Measurements from ENCODE around the gene PRSS53.

The PRSS53 gene

DNA sequence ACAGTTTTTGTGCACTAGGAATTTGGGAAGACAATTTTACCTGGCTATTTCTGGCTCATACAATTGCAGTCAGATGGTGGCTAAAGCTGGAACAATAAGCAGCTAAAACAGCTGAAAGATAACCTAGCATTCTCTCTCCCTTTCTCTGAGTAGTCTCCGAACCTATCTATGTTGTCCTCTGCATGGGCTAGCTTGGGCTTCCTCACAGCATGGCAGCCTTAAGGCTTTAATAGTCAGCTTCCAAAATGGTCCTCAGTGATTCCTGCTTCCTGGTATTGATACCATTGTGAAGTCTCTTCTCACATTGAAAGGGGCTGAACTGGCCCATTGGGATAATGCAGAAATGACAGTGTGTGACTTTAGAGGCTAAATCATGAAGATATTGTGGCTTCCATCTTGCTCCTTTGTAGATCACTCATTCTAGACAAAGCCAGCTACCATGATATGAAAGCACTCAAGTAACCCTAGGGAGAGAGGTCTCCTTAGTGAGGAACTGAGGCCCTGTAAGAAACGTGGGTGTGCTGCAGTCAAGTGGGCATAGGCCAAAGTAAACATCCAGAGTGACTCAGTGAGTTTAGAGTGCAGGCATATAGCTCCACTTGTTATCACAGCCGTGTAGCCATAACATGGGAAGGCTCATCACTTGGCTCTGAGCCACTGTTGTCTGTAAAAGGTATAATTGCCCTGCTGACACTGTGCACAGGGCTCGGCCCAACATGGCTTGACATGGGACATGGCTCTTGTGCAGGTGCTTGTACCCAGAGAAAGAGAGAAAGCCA is 11.3 kb upstream of the PRSS53 start:
- no peaks in the 10 kb centered on the region for H3K36me3 ChIP-seq
- TF ChIP-seq, protein P1, sequence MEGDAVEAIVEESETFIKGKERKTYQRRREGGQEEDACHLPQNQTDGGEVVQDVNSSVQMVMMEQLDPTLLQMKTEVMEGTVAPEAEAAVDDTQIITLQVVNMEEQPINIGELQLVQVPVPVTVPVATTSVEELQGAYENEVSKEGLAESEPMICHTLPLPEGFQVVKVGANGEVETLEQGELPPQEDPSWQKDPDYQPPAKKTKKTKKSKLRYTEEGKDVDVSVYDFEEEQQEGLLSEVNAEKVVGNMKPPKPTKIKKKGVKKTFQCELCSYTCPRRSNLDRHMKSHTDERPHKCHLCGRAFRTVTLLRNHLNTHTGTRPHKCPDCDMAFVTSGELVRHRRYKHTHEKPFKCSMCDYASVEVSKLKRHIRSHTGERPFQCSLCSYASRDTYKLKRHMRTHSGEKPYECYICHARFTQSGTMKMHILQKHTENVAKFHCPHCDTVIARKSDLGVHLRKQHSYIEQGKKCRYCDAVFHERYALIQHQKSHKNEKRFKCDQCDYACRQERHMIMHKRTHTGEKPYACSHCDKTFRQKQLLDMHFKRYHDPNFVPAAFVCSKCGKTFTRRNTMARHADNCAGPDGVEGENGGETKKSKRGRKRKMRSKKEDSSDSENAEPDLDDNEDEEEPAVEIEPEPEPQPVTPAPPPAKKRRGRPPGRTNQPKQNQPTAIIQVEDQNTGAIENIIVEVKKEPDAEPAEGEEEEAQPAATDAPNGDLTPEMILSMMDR (IDR thresholded peaks at IDR 0.05; ENCODE audit: low read depth, low read length), result no peak
- no peak overlapping the region for H3K27ac ChIP-seq
- H3K9me3 ChIP-seq (ENCODE audit: severe bottlenecking), result no peaks in the 10 kb centered on the region
- no peaks in the 10 kb centered on the region for H3K27me3 ChIP-seq (ENCODE audit: insufficient read depth, low read depth, severe bottlenecking)
- DNase-seq, result no peak
- H3K4me3 ChIP-seq (ENCODE audit: low read depth, low read length), result no peak overlapping the region

DNA sequence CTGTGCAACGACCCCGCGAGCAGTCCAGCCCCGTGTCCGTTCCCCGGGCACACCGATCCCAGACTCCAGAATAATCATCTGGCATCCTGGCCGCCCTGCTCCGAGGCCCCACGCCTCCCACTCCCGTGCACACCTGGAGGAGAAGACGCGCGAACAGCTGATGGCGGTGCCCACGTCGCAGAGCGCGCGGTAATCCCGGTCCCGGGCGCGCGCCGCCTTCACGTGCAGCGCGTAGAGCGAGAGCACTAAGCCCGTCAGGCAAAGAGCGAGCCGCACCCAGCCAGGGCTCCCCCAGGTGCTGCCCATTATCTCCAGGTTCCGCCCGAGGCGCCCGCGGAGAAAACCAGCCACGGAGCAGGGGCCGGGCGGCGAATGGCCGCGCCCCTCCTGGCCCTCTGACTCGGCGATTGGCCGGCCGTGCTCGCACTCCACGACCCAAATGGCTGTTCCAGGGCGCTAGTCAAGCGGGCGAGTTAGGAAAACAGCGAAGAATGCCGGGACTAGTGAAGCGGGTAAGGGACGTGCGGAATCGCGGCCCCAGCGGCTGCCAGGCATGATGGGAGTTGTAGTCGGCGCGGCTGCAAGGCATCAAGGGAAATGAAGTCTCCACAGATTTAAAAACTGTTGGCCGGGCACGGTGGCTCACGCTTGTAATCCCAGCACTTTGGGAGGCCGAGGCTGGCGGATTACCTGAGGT is 5.8 kb upstream of the PRSS53 start, which contains the start of gene VKORC1:
TSS of gene VKORC1 (minus strand) at position 374 of the 697 bp plus-strand sequence. CDS start at position 306, 68 bp downstream.
- Histone ChIP-seq H3K9me3 (ENCODE audit: severe bottlenecking) (no peaks in the 10 kb centered on the region), H3K36me3 (peaks cover 24% of the 10 kb centered on the region), H3K27ac (peak within 1 kb of the TSS; percentile 80), H3K4me3 (ENCODE audit: low read depth, low read length) (peak within 1 kb of the TSS; percentile 96), H3K27me3 (ENCODE audit: insufficient read depth, low read depth, severe bottlenecking) (no peaks in the 10 kb centered on the region)
- TF ChIP-seq, protein P1 (IDR thresholded peaks at IDR 0.05; ENCODE audit: low read depth, low read length), result no peak
- DNase-seq, result peak; percentile 97

DNA sequence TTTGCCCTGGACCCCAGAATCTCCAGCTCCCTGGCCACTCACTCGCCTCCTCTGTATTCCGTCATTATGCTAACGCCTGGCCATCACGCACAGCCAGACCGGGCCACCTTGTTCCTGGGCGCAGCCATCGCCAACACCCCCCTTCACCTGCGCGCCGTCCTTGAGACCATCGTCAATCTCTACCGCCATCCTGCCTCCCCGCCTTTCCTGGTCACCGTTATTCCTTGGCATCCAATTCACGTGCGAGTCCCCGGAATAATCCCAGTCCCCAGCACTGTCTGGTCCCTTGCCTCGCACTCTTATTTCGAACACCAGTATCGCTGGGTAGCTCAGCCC is 5.3 kb upstream of the PRSS53 start:
- H3K4me3 ChIP-seq (ENCODE audit: low read depth, low read length), result peak overlapping the region; percentile 96
- H3K27me3 ChIP-seq (ENCODE audit: insufficient read depth, low read depth, severe bottlenecking), result no peaks in the 10 kb centered on the region
- H3K9me3 ChIP-seq (ENCODE audit: severe bottlenecking), result no peaks in the 10 kb centered on the region
- no peak for DNase-seq
- peak overlapping the region; percentile 80 for H3K27ac ChIP-seq
- H3K36me3 ChIP-seq, result peaks cover 30% of the 10 kb centered on the region
- TF ChIP-seq, protein P1 (IDR thresholded peaks at IDR 0.05; ENCODE audit: low read depth, low read length), result no peak

DNA sequence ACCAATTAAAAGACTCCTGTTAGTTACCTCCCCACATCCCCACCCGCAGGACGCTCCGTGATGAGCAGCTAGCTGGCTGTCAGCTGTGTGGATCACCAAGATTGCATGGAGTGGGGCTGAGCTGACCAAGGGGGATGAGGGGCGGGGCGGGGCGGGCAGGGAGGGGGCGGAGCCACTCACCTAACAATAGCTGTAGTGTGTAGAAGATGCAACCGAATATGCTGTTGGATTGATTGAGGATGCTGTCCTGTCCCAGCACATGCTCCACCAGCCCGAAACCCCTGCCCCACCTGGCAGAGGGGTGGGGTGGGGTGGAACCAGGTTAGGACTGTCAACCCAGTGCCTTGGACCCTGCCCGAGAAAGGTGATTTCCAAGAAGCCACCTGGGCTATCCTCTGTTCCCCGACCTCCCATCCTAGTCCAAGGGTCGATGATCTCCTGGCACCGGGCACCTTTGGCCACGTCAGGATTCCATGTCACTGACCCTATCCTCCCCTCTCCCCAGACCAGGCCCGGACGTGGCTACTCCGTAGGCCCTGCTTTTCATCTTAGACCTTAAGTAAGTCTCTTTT is 4.5 kb upstream of the PRSS53 start:
- H3K36me3 ChIP-seq, result peaks cover 36% of the 10 kb centered on the region
- peak overlapping the region; percentile 80 for H3K27ac ChIP-seq
- H3K9me3 ChIP-seq (ENCODE audit: severe bottlenecking), result no peaks in the 10 kb centered on the region
- DNase-seq, result peak; percentile 76
- TF ChIP-seq, protein P1 (IDR thresholded peaks at IDR 0.05; ENCODE audit: low read depth, low read length), result no peak
- H3K4me3 ChIP-seq (ENCODE audit: low read depth, low read length), result peak overlapping the region; percentile 96
- H3K27me3 ChIP-seq (ENCODE audit: insufficient read depth, low read depth, severe bottlenecking), result no peaks in the 10 kb centered on the region

DNA sequence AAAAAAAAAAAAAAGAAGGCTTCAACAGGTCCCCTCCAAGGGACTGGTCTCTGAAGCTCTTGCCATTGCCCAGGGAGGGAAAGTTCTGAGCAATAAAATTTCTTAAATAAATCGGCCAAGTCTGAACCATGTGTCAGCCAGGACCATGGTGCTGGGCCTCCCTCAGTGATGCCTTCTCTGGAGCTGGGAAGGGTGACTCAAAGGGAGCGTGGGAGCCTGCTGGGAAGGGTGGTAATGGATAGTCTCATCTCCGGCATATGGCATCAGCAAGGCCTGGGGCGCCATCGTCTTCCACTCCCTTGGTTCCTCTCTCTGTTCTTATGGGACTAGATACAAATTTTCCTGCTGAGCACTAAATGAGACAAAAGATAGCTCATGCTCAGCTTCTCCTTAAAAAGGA is 3.6 kb upstream of the PRSS53 start:
- Histone ChIP-seq H3K4me3 (ENCODE audit: low read depth, low read length) (no peak overlapping the region), H3K27ac (no peak overlapping the region), H3K9me3 (ENCODE audit: severe bottlenecking) (no peaks in the 10 kb centered on the region), H3K36me3 (peaks cover 38% of the 10 kb centered on the region), H3K27me3 (ENCODE audit: insufficient read depth, low read depth, severe bottlenecking) (no peaks in the 10 kb centered on the region)
- TF ChIP-seq, protein P1 (IDR thresholded peaks at IDR 0.05; ENCODE audit: low read depth, low read length), result no peak
- DNase-seq, result no peak
